WERI-Rb-1 (cell line): ENCODE measurements around the gene TCEA3.

Experiments
- DNase-seq: peaks from one replicate; pipeline ENCODE4 v3.0.0-alpha.2; 2020
- H3K27ac ChIP-seq: fragments of 250-450 bp; sonication (Bioruptor Pico); 2 replicates; pipeline ENCODE4 v1.5.1; 2020; ENCODE audit warnings: mild to moderate bottlenecking, moderate library complexity
- H3K27me3 ChIP-seq: fragments of 250-450 bp; sonication (Bioruptor Pico); 2 replicates; pipeline ENCODE4 v1.5.1; 2021; ENCODE audit warnings: mild to moderate bottlenecking, low read depth, moderate library complexity; ENCODE audit not compliant: insufficient read depth, severe bottlenecking
- H3K36me3 ChIP-seq: fragments of 250-450 bp; sonication (Bioruptor Pico); 2 replicates; pipeline ENCODE4 v1.5.1; 2020; ENCODE audit warnings: mild to moderate bottlenecking, moderate library complexity
- H3K4me3 ChIP-seq: 2 replicates; pipeline ENCODE4 v1.5.1; 2011; ENCODE audit warnings: low read depth, mild to moderate bottlenecking, control low read depth, low read length
- H3K9me3 ChIP-seq: fragments of 250-450 bp; sonication (Bioruptor Pico); 2 replicates; pipeline ENCODE4 v1.5.1; 2021; ENCODE audit warnings: mild to moderate bottlenecking, moderate library complexity; ENCODE audit not compliant: severe bottlenecking
- TF ChIP-seq, protein P1 (sequence below): IDR thresholded peaks from 2 replicates; pipeline ENCODE4 v1.5.1; 2011; ENCODE audit warnings: low read depth, mild to moderate bottlenecking, control low read depth, inconsistent platforms, low read length

Gene TCEA3

GRCh38 chr1:23436520-23437354 is 12.2 kb upstream of the TCEA3 start:
- H3K36me3 ChIP-seq: peaks cover 20% of the 10 kb centered on the region
- no peaks in the 10 kb centered on the region for H3K9me3 ChIP-seq
- H3K4me3 ChIP-seq: no peak overlapping the region
- no peaks in the 10 kb centered on the region for H3K27me3 ChIP-seq
- DNase-seq: peak; percentile 65
- TF ChIP-seq, protein P1, sequence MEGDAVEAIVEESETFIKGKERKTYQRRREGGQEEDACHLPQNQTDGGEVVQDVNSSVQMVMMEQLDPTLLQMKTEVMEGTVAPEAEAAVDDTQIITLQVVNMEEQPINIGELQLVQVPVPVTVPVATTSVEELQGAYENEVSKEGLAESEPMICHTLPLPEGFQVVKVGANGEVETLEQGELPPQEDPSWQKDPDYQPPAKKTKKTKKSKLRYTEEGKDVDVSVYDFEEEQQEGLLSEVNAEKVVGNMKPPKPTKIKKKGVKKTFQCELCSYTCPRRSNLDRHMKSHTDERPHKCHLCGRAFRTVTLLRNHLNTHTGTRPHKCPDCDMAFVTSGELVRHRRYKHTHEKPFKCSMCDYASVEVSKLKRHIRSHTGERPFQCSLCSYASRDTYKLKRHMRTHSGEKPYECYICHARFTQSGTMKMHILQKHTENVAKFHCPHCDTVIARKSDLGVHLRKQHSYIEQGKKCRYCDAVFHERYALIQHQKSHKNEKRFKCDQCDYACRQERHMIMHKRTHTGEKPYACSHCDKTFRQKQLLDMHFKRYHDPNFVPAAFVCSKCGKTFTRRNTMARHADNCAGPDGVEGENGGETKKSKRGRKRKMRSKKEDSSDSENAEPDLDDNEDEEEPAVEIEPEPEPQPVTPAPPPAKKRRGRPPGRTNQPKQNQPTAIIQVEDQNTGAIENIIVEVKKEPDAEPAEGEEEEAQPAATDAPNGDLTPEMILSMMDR: no peak
- peak overlapping the region; percentile 43; the same call in 1 of the 2 replicates for H3K27ac ChIP-seq

DNA sequence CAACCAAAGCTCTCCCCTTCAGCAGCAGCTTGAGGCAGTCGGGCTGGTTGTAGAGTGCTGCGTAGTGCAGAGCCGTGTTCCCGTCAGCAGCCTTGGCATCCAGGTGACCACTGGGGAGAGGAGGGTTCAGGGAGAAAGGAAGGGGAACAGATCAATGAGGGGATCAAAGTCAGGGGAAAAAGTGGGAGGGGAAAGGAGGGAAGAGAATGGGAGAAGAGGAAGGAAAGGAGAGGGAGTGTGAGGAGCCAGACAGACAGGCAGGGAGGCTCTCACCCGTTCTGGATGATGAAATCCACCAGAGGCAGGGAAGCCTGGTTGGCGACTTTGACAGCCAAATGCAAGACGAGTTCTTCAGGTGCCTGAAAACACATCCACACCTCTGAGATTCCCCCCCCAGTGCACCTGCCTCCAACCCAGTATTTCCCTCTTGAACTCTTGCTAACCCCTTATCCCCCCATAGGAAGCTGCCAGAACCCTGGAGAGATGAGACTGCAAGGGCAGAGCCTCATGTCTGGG is 9.8 kb upstream of the TCEA3 start:
- no peaks in the 10 kb centered on the region for H3K27me3 ChIP-seq
- DNase-seq: no peak
- H3K4me3 ChIP-seq: no peak overlapping the region
- TF ChIP-seq, protein P1: no peak
- H3K36me3 ChIP-seq: peaks cover 21% of the 10 kb centered on the region
- no peaks in the 10 kb centered on the region for H3K9me3 ChIP-seq
- no peak overlapping the region for H3K27ac ChIP-seq

GRCh38 chr1:23433122-23433521 is 8.6 kb upstream of the TCEA3 start:
- Histone ChIP-seq H3K9me3 (no peaks in the 10 kb centered on the region), H3K4me3 (no peak overlapping the region), H3K27ac (no peak overlapping the region), H3K27me3 (no peaks in the 10 kb centered on the region), H3K36me3 (peaks cover 21% of the 10 kb centered on the region)
- no peak for DNase-seq
- TF ChIP-seq, protein P1: no peak

DNA sequence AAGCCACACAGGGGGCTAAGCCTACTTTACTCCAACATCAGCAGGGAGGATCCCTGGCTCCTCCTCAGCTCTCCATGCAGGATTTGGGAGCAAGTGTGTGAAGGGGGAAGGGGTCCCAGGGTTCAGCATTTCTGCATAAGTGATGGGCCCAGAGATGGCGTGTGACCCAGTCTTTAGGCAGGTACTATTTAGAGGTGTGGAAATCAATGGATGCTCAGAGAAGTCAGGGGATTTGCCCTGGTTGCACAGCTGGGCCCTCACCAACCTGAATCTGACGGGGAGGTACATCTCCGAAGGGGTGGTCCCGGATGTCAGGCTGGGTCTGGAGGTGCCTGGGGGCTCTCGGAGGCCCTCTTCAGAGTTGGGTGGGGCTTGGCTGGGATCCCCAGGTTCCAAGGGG is 6.9 kb upstream of the TCEA3 start:
- no peak overlapping the region for H3K27ac ChIP-seq
- TF ChIP-seq, protein P1: no peak
- H3K9me3 ChIP-seq: no peaks in the 10 kb centered on the region
- DNase-seq: no peak
- peaks cover 21% of the 10 kb centered on the region for H3K36me3 ChIP-seq
- H3K27me3 ChIP-seq: no peaks in the 10 kb centered on the region
- H3K4me3 ChIP-seq: no peak overlapping the region

DNA sequence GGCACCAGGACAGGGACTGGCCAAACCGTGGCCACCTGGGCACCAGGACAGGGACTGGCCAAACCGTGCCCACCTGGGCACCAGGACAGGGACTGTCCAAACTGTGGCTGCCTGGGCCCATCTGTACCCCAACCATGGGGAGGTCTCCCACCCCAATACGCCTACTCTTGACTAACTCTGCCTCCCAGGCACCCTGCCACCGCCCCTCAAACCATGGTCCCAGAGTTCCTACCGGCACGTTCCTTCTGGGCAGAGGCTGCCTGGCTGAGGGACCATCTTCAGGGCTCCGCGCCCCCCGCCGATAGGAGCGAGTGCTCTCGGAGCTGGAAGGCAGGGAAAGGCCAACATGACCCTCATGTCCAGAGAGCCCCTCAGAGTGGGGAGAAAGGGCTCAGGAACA is 6.3 kb upstream of the TCEA3 start:
- no peak overlapping the region for H3K27ac ChIP-seq
- H3K4me3 ChIP-seq: no peak overlapping the region
- H3K27me3 ChIP-seq: no peaks in the 10 kb centered on the region
- TF ChIP-seq, protein P1: no peak
- peaks cover 21% of the 10 kb centered on the region for H3K36me3 ChIP-seq
- no peak for DNase-seq
- no peaks in the 10 kb centered on the region for H3K9me3 ChIP-seq
